K562 (cell line): ENCODE data around the gene ZNF575. TPM values are rescaled to one million over a fixed set of nuclear protein-coding genes. Genes with fewer than 3 reads are reported as not detected.

Experiments
- ATAC-seq: fragments of 200-7000 bp; cut with Tn5 transposase; 3 replicates; pipeline ENCODE4 v1.9.1; 2020; ENCODE audit warnings: moderate library complexity
- Bru-seq: library from RNA; stranded (reverse); fragments of 400-500 nt; gene quantifications from one replicate; lab custom pipeline; 2021; lab: Mats Ljungman, UMichigan
- BruChase-seq, 2 experiments: library from RNA; stranded (reverse); fragments of 400-500 nt; gene quantifications; one replicate each; lab custom pipeline; 2021; lab: Mats Ljungman, UMichigan
- BruUV-seq: library from RNA; stranded (reverse); fragments of 400-500 nt; replicated peaks from 2 replicates; lab custom pipeline; 2021; lab: Mats Ljungman, UMichigan
- CTCF ChIA-PET: fragments of 300-600 bp; formaldehyde crosslinking; extraction: SDS; loops from one replicate; lab custom pipeline; 2021; ENCODE audit warnings: low intra/inter-chr PET ratio; lab: Yijun Ruan, JAX
- POLR2A ChIA-PET: fragments of 300-600, 350-650 bp; sonication (Branson Sonifier 250); formaldehyde crosslinking; extraction: SDS; loops from one replicate; lab custom pipeline; 2021; ENCODE audit warnings: antibody characterized with exemption, inconsistent platforms; lab: Yijun Ruan, JAX
- DNase-seq, 4 experiments: peaks; one replicate each; pipeline versions ENCODE4 v3.0.0 to v3.0.0-alpha.2; 2011 to 2018; ENCODE audit warnings: low spot score in 3 of 4, mixed read lengths in 3 of 4; ENCODE audit errors: extremely low read depth in 1 of 4
- FAIRE-seq: peaks from 2 replicates; lab custom pipeline; 2011; peaks lifted over from hg19 to GRCh38; lab: Jason Lieb, UNC
- H2AFZ ChIP-seq: 2 replicates; pipeline ENCODE4 v1.6.0; 2011; ENCODE audit warnings: low read depth, low read length, control low read depth, inconsistent platforms
- H3K27ac ChIP-seq: fragments of 200-600 bp; 3 replicates; pipeline ENCODE4 v1.8.0; 2011; ENCODE audit warnings: low read depth, mild to moderate bottlenecking, control low read depth, inconsistent platforms, low read length, moderate library complexity, mixed read lengths; ENCODE audit errors: extremely low read depth
- H3K27me3 ChIP-seq, 2 experiments: fragments of 300-600 bp in 1 of 2; 2 replicates in 1 of 2; 3 replicates in 1 of 2; pipeline versions ENCODE4 v1.6.0 to v1.8.0; 2011; ENCODE audit warnings: inconsistent platforms in 2 of 2, low read length in 2 of 2, mild to moderate bottlenecking in 1 of 2, mixed read lengths in 1 of 2, moderate library complexity in 1 of 2; ENCODE audit not compliant: control insufficient read depth in 2 of 2, insufficient read depth in 2 of 2
- H3K36me3 ChIP-seq: fragments of 300-600 bp; 3 replicates; pipeline ENCODE4 v1.8.0; 2011; ENCODE audit warnings: mild to moderate bottlenecking, low read length, inconsistent platforms; ENCODE audit not compliant: control insufficient read depth, insufficient read depth
- H3K4me1 ChIP-seq, 2 experiments: fragments of 200-600 bp in 1 of 2; replicated peaks in 1 of 2; 2 replicates in 1 of 2; 3 replicates in 1 of 2; pipeline versions ENCODE4 v1.5.1 to v1.8.0; 2011; ENCODE audit warnings: inconsistent platforms in 2 of 2, low read length in 2 of 2, mild to moderate bottlenecking in 1 of 2, mixed read lengths in 1 of 2, moderate library complexity in 1 of 2; ENCODE audit not compliant: control insufficient read depth in 2 of 2, insufficient read depth in 2 of 2
- H3K4me2 ChIP-seq: 2 replicates; pipeline ENCODE4 v1.6.1; 2011; ENCODE audit warnings: low read length, control low read depth, inconsistent platforms, mixed read lengths; ENCODE audit not compliant: insufficient read depth
- H3K4me3 ChIP-seq: fragments of 200-600 bp; sonication (generic), shearing (Covaris generic); 2 replicates; pipeline ENCODE4 v1.5.1; 2016; ENCODE audit warnings: control low read depth, inconsistent platforms
- H3K79me2 ChIP-seq: fragments of 200-600 bp; 3 replicates; pipeline ENCODE4 v1.8.0; 2011; ENCODE audit warnings: low read length, inconsistent platforms; ENCODE audit not compliant: control insufficient read depth, insufficient read depth
- H3K9ac ChIP-seq, 2 experiments: 2 replicates each; pipeline versions ENCODE4 v1.6.0 to v1.6.1; 2011; ENCODE audit warnings: low read depth in 2 of 2, low read length in 2 of 2, control low read depth in 1 of 2, inconsistent platforms in 1 of 2, mild to moderate bottlenecking in 1 of 2, mixed read lengths in 1 of 2; ENCODE audit not compliant: insufficient read depth in 1 of 2
- H3K9me1 ChIP-seq: one replicate; pipeline ENCODE4 v1.6.0; 2011; ENCODE audit warnings: inconsistent platforms, mild to moderate bottlenecking, low read length, moderate library complexity; ENCODE audit not compliant: control insufficient read depth, insufficient read depth
- H3K9me3 ChIP-seq: replicated peaks from 2 replicates; pipeline ENCODE4 v1.5.1; 2011; ENCODE audit warnings: low read depth, low read length, inconsistent platforms; ENCODE audit not compliant: control insufficient read depth, insufficient read depth
- H4K20me1 ChIP-seq: replicated peaks from 2 replicates; pipeline ENCODE4 v1.6.1; 2011; ENCODE audit warnings: low read length, inconsistent platforms, mixed read lengths; ENCODE audit not compliant: control insufficient read depth, insufficient read depth
- CHCHD3 ChIP-seq: fragments of 250-450 bp; sonication (Bioruptor Pico); IDR thresholded peaks from 2 replicates; pipeline ENCODE4 v2.1.2; 2022; ENCODE audit warnings: mild to moderate bottlenecking
- E2F3 ChIP-seq: fragments of 250-450 bp; sonication (Bioruptor Pico); IDR thresholded peaks from 2 replicates; pipeline ENCODE4 v1.4.0; 2020; ENCODE audit warnings: mild to moderate bottlenecking
- JUND ChIP-seq, 2 experiments: IDR thresholded peaks; 2 replicates in 1 of 2; 3 replicates in 1 of 2; pipeline ENCODE4 v1.6.1; 2011; ENCODE audit warnings: borderline replicate concordance in 2 of 2, low read depth in 2 of 2, low read length in 2 of 2, improper control_type of control experiment in 1 of 2, missing biosample characterization in 1 of 2, missing genetic modification characterization in 1 of 2, missing genetic modification reagents in 1 of 2
- RFX5 ChIP-seq: IDR thresholded peaks from 2 replicates; pipeline ENCODE4 v1.6.1; 2011; ENCODE audit warnings: low read depth, mild to moderate bottlenecking, improper control_type of control experiment, low read length
- SIN3B ChIP-seq: fragments of 450-650 bp; IDR thresholded peaks from 2 replicates; pipeline ENCODE4 v1.6.1; 2017; ENCODE audit warnings: low read depth, mild to moderate bottlenecking, moderate library complexity
- SNIP1 ChIP-seq: fragments of 450-650 bp; IDR thresholded peaks from 2 replicates; pipeline ENCODE4 v1.7.1; 2017; ENCODE audit warnings: low read depth, mild to moderate bottlenecking
- TSHZ1 ChIP-seq: fragments of 250-450 bp; sonication (Bioruptor Pico); IDR thresholded peaks from 2 replicates; pipeline ENCODE4 v1.4.0; 2020; ENCODE audit warnings: mild to moderate bottlenecking, moderate library complexity
- ZBTB49 ChIP-seq: sonication (generic); formaldehyde crosslinking; IDR thresholded peaks from 2 replicates; pipeline ENCODE4 v1.8.0; 2022; ENCODE audit warnings: missing genetic modification reagents, mild to moderate bottlenecking, borderline replicate concordance
- ZKSCAN1 ChIP-seq: fragments of 150-350 bp; IDR thresholded peaks from 2 replicates; pipeline ENCODE4 v1.6.1; 2016; ENCODE audit warnings: low read depth, low read length
- WGBS: fragments of 100-300 bp; shearing (Covaris generic); methylation state at CpG from one replicate; pipeline ENCODE4 v1.1.6; 2016; ENCODE audit warnings: low coverage, mixed read lengths; ENCODE audit not compliant: insufficient coverage; ENCODE audit errors: missing lambda C conversion rate; 5-methylcytosine and 5-hydroxymethylcytosine counted together
- in situ Hi-C: fragments of 300-500 bp; cut with MboI; formaldehyde crosslinking; loops from 4 replicates; pipeline ENCODE4 v1.15.0; 2018; ENCODE audit warnings: inconsistent platforms, mixed read lengths
- intact Hi-C: fragments of 100-400 bp; cut with micrococcal nuclease; formaldehyde crosslinking; loops from 2 replicates; pipeline ENCODE4 v1.14.2; 2022
- long read RNA-seq, 3 experiments: library from polyadenylated mRNA in 2 of 3; library from RNA in 1 of 3; unstranded in 2 of 3; stranded (forward) in 1 of 3; transcript quantifications; one replicate each; pipeline ENCODE4 v2.0.0, GENCODE V29; 2019 to 2022
- polyA minus RNA-seq, 3 experiments: library from RNA; depleted of rRNA, polyadenylated mRNA; stranded (reverse); fragments of >200 nt; gene quantifications; 2 replicates each; pipeline ENCODE4 v1.2.3, GENCODE V29; 2011
- polyA plus RNA-seq, 8 experiments: library from polyadenylated mRNA; depleted of rRNA in 4 of 8; stranded (reverse) in 5 of 8; unstranded in 3 of 8; fragments of >200 nt; fragmentation: Nextera tagmentation in 2 of 8; fragmentation: Illumina TruSeq in 1 of 8; extraction: Ambion mirVana in 2 of 8; extraction: Trizol in 1 of 8; gene quantifications; 2 replicates each; pipeline versions ENCODE4 v1.2.1 to v1.2.3, GENCODE V29; 2011 to 2014; ENCODE audit warnings: inconsistent platforms in 1 of 8, missing spikeins in 1 of 8
- total RNA-seq, 7 experiments: library from RNA; depleted of rRNA in 6 of 7; stranded (reverse); fragments of >200 nt in 6 of 7; fragmentation: Illumina TruSeq in 2 of 7; extraction: Trizol in 2 of 7; gene quantifications; 2 replicates each; pipeline versions ENCODE4 v1.2.1 to v1.2.3, GENCODE V29; 2011 to 2021; ENCODE audit warnings: low replicate concordance in 1 of 7

Gene ZNF575, protein sequence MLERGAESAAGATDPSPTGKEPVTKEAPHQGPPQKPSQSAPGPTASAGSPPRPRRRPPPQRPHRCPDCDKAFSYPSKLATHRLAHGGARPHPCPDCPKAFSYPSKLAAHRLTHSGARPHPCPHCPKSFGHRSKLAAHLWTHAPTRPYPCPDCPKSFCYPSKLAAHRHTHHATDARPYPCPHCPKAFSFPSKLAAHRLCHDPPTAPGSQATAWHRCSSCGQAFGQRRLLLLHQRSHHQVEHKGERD
- total RNA-seq (2011; cell fraction: chromatin; rRNA removed; ENCODE audit: low replicate concordance), result not detected in 2 replicates
- total RNA-seq (2011; cell fraction: nucleolus; rRNA removed), result not detected in 2 replicates
- not detected in 2 replicates for total RNA-seq (2011; cell fraction: nucleoplasm; rRNA removed)
- 0.32 and 0.37 TPM in 2 replicates for total RNA-seq (2014; rRNA removed)
- total RNA-seq (2014; rRNA removed; fragmentation: Illumina TruSeq; extraction: Trizol), result not detected in 2 replicates
- total RNA-seq (2015; rRNA removed; fragmentation: Illumina TruSeq; extraction: Trizol), result not detected in 2 replicates
- 0.20 and 0.72 TPM in 2 replicates for total RNA-seq (2021)
- polyA plus RNA-seq (2011; rRNA removed), result 0.03 TPM in 1 of 2 replicates, not detected in the other
- 0.06 TPM in 1 of 2 replicates, not detected in the other for polyA plus RNA-seq (2011; cell fraction: cytosol; rRNA removed)
- polyA plus RNA-seq (2011; cell fraction: nucleus; rRNA removed), result 0.06 and 0.31 TPM in 2 replicates
- polyA plus RNA-seq (2012), result 0.25 and 0.65 TPM in 2 replicates
- not detected in 2 replicates for polyA plus RNA-seq (2014; fragmentation: Illumina TruSeq; extraction: Trizol)
- not detected for polyA plus RNA-seq (2014; fragmentation: Nextera tagmentation; extraction: Ambion mirVana)
- 0.98 and 1.4 TPM in 2 replicates for polyA plus RNA-seq (2014; rRNA removed)
- polyA minus RNA-seq (2011; rRNA and poly(A)+ RNA removed), result not detected in 2 replicates
- polyA minus RNA-seq (2011; cell fraction: cytosol; rRNA and poly(A)+ RNA removed), result not detected in 2 replicates
- not detected in 2 replicates for polyA minus RNA-seq (2011; cell fraction: nucleus; rRNA and poly(A)+ RNA removed)
- Bru-seq, nascent RNA, result percentile 16 among the genes with signal in this experiment
- percentile 8 among the genes with signal in this experiment for BruChase-seq, experiment 1, labeled RNA remaining after a 2-hour chase
- BruChase-seq, experiment 2, labeled RNA remaining after a 6-hour chase, result percentile 8 among the genes with signal in this experiment
- long read RNA-seq, experiment 1, partial matches to known transcripts, result 1 of 3 reads
- long read RNA-seq, experiment 1, other reads (novel, unspliced or antisense), result 1 of 3 reads
- long read RNA-seq, experiment 2, partial matches to known transcripts, result 0 of 1 reads
- long read RNA-seq, experiment 2, other reads (novel, unspliced or antisense), result 0 of 1 reads
- long read RNA-seq, experiment 3, partial matches to known transcripts, result 0 of 1 reads
- long read RNA-seq, experiment 3, other reads (novel, unspliced or antisense), result 1 of 1 reads

DNA sequence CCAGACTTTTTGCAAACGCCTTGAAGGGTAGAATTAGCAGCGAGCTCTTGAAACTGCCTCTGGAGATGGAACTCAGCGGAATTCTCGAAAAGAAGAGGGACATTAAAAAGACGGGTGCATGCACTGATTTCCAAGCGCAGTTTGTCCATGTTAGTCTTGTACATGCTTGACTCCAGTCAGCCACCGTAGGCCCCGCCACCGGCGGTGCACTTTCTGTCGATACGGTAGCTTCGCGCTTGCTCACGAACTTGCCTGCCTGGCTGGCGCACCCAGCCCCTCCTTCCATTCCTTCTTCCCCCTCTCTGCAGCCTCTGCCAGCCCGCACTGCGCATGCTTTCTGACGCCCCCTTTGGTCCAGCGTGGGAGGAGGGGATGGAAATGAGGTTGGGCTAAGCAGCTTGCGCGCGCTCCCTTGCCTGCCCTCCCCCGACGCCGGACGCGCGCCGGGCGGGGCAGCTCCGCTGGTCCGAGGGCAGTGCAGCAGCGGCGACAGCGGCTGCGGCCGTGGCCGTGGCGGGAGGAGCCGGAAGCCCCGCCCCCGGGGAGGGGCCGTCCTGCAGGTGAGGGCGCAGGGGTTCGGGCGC, at the start of gene ZNF575:
TSS of gene ZNF575 (plus strand) at position 227 of the 584 bp plus-strand sequence. CDS start 1,235 bp downstream, outside the sequence.
- peak within 1 kb of the TSS; percentile 99 for H3K4me2 ChIP-seq
- ChIA-PET CTCF (no interaction called here), POLR2A (interaction anchor here (0.6 to 1.4 kb wide), 9 partner anchors 9 to 297 kb away, joined by 3 to 4 read pairs (median 3); no protein-coding TSS in a partner anchor)
- WGBS, result 1% methylated on average over 42 of the region's 47 CpGs
- H4K20me1 ChIP-seq, result no peaks in the 10 kb centered on the region; the same call in 1 of the 2 replicates
- H3K79me2 ChIP-seq, result no peaks in the 10 kb centered on the region
- H3K9me3 ChIP-seq, result no peaks in the 10 kb centered on the region
- H3K27ac ChIP-seq, result peak within 1 kb of the TSS; percentile 59
- H3K36me3 ChIP-seq, result peaks cover 4% of the 10 kb centered on the region; the same call in 1 of the 3 replicates
- ATAC-seq (peak; percentile 90), DNase-seq (peak; percentile 90 to 94 (median 91)), FAIRE-seq (no peak)
- peak within 1 kb of the TSS; percentile 45 for H3K4me3 ChIP-seq
- in situ Hi-C loops, result no loop called here
- H3K9me1 ChIP-seq, result no peaks in the 10 kb centered on the region
- H3K27me3 ChIP-seq, result no peaks in the 10 kb centered on the region
- peak within 1 kb of the TSS; percentile 93 for H2AFZ ChIP-seq
- peaks cover 7 to 35% of the 10 kb centered on the region in 2 experiments for H3K4me1 ChIP-seq
- no TSS peak for BruUV-seq
- intact Hi-C loops, result loop anchor here (10.0 kb wide), 1 partner anchor 132 kb away; no protein-coding TSS in a partner anchor
- H3K9ac ChIP-seq, result peak within 1 kb of the TSS; percentile 52 to 86
- TF ChIP-seq ZKSCAN1 (no peak), SIN3B (peak; percentile 46), SNIP1 (no peak), CHCHD3 (no peak), E2F3 (CRISPR knock-in tag) (no peak), RFX5 (no peak), JUND (IDR thresholded peaks at IDR 0.05; ENCODE audit: borderline replicate concordance, low read depth, low read length) (0 out of 2 replicates have a peak, but pooled peaks have one; percentile 20), JUND (tag; IDR thresholded peaks at IDR 0.05; ENCODE audit: borderline replicate concordance, low read depth, low read length) (no peak), TSHZ1 (CRISPR knock-in tag) (no peak), ZBTB49 (CRISPR knock-in tag) (no peak)
